Measurements from ENCODE around the gene PLXNA4. TPM values are rescaled to one million over a fixed set of nuclear protein-coding genes. Genes with fewer than 3 reads are reported as not detected.

PLXNA4 gene
- polyA plus RNA-seq, 1 donor from 2014 or later: not detected

- no peak overlapping the region for H3K4me3 Mint-ChIP-seq
- peaks cover 0 to 2% (median 0%) of the 10 kb centered on the region in 3 donors for H3K9me3 Mint-ChIP-seq
- H3K36me3 Mint-ChIP-seq: no peaks in the 10 kb centered on the region
- peaks cover 7% of the 10 kb centered on the region for H3K27me3 Mint-ChIP-seq
- H3K27ac Mint-ChIP-seq: no peak overlapping the region
- H3K4me1 Mint-ChIP-seq: no peaks in the 10 kb centered on the region
Observed at GRCh38 chr7:132354527-132354926, 221.7 kb downstream of the PLXNA4 start.

DNA sequence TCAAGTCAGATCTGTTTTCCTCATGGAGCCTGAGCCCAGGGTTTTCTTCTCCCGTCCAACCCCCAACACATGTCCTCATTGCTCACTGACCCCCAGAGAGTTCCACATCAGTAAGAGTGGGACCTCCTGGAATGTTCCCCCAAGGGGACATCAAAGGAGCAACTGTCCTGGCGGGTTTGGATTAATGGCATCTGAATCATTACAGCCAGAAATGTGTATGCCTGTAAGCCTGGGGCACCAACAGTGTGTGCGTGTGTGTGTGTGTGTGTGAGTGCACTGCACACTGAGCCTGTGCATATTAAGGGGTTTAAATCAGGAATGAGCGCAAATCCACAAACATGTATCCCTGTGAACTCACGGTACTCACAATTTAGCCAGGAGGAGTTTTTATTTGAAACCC, 222.3 kb downstream of the PLXNA4 start:
- H3K4me3 Mint-ChIP-seq: no peak overlapping the region
- H3K27me3 Mint-ChIP-seq: peaks cover 7% of the 10 kb centered on the region
- H3K27ac Mint-ChIP-seq: no peak overlapping the region
- H3K36me3 Mint-ChIP-seq: no peaks in the 10 kb centered on the region
- no peaks in the 10 kb centered on the region for H3K4me1 Mint-ChIP-seq
- H3K9me3 Mint-ChIP-seq: peaks cover 0 to 2% (median 0%) of the 10 kb centered on the region in 3 donors

DNA sequence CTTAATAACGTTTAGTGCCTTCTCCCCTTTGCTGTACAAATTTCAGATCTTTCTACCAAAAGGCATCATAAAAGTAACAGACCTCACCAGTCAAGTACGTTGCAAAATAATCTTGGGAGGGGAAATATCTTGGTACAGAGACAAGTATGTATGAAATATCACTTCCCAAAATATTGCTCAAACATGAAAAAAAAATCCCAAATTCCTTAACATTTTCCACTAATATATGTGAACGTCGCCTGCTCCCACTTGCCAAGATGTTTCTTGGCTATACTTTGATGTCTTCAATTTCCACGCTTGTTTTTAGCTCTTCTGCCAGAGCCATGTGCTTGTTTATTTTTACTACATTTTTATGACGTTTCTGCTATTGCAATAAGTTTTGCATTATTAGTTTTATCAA, 223.5 kb downstream of the PLXNA4 start:
- Mint-ChIP-seq H3K4me3 (no peak overlapping the region), H3K27me3 (peaks cover 9% of the 10 kb centered on the region), H3K9me3 (peaks cover 0 to 2% (median 0%) of the 10 kb centered on the region in 3 donors), H3K4me1 (no peaks in the 10 kb centered on the region), H3K27ac (no peak overlapping the region), H3K36me3 (no peaks in the 10 kb centered on the region)

DNA sequence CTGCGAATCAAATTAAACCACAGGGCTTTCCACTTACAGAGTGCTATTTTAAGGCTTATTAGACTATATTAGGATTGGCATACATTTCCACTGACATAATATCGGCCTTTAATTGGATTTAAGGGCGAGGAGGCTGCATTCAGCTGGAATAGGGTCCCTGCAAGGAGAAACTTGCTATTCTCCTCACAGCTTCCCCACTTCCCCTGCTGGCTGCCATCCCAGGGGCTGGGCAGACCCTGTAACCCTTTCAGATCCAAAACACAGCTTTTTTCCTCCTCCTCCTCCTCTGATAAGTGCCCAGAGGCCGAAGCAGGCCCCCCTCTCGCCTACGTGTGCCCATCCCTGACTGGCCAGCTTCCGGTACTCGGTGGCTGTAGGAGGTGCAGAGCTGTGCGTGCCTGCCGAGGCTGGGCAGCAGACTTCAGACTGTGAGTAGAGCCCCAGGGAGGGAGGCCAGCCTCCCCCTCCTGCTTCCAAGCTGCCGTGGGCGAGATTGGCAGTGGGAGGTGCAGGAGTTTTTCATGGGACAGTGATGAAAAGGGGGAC, 224.2 kb downstream of the PLXNA4 start:
- Mint-ChIP-seq H3K9me3 (peaks cover 0 to 3% (median 0%) of the 10 kb centered on the region in 3 donors), H3K4me3 (no peak overlapping the region), H3K27me3 (peaks cover 6% of the 10 kb centered on the region), H3K36me3 (no peaks in the 10 kb centered on the region), H3K27ac (no peak overlapping the region), H3K4me1 (no peaks in the 10 kb centered on the region)

GRCh38 chr7:132350741-132351140, 225.5 kb downstream of the PLXNA4 start:
- peaks cover 6% of the 10 kb centered on the region for H3K27me3 Mint-ChIP-seq
- peaks cover 0 to 3% (median 0%) of the 10 kb centered on the region in 3 donors for H3K9me3 Mint-ChIP-seq
- no peaks in the 10 kb centered on the region for H3K36me3 Mint-ChIP-seq
- no peaks in the 10 kb centered on the region for H3K4me1 Mint-ChIP-seq
- no peak overlapping the region for H3K4me3 Mint-ChIP-seq
- H3K27ac Mint-ChIP-seq: no peak overlapping the region

DNA sequence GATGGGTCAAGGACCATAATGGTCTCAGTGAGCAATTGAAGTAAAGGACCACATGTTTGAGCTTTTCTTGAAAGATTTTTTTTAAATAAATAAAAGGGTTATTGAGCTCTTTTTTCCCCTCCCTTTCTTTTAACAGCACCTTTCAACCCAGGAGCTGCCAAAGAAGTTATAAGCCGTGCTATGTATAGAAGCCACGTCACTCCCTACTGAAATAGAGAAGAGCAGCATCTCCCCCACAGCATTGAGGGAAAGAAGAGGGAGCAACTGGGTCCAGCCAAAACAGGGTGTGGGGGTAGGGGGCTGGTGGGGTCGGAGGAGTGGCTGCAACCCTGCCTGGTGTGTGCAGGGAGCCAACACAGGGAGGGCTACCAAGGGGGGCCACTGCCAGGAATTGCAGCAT, 227.2 kb downstream of the PLXNA4 start:
- Mint-ChIP-seq H3K4me1 (no peaks in the 10 kb centered on the region), H3K27ac (no peak overlapping the region), H3K27me3 (peaks cover 6% of the 10 kb centered on the region), H3K4me3 (no peak overlapping the region), H3K9me3 (peaks cover 0 to 3% (median 0%) of the 10 kb centered on the region in 3 donors), H3K36me3 (no peaks in the 10 kb centered on the region)

- Mint-ChIP-seq H3K4me3 (no peak overlapping the region), H3K27me3 (peaks cover 6% of the 10 kb centered on the region), H3K9me3 (peaks cover 0 to 3% (median 0%) of the 10 kb centered on the region in 3 donors), H3K4me1 (no peaks in the 10 kb centered on the region), H3K36me3 (no peaks in the 10 kb centered on the region), H3K27ac (no peak overlapping the region)
Observed at GRCh38 chr7:132348341-132348740, 227.9 kb downstream of the PLXNA4 start.

DNA sequence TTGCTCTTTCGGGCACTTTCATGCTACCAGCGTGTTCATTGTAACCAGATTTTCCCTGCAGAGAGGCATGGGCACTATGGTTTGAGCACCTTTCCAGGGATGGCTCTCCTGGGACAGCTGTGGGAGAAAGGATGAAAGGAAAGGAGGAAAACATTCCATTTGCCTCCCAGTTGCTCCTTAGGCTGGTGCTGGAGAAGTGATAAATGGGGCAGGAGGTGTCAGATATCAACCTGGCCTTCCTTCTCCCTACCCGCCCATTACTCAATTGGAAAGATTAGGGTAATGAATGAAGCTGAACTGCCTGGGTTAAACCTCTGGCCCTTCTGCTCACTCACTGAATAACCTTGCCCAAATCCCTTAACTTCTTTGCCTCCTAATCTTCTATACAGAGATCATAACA, 228.4 kb downstream of the PLXNA4 start:
- Mint-ChIP-seq H3K9me3 (peaks cover 0 to 3% (median 0%) of the 10 kb centered on the region in 3 donors), H3K4me1 (no peaks in the 10 kb centered on the region), H3K27ac (no peak overlapping the region), H3K4me3 (no peak overlapping the region), H3K27me3 (peaks cover 6% of the 10 kb centered on the region), H3K36me3 (peaks cover 2% of the 10 kb centered on the region)

- Mint-ChIP-seq H3K36me3 (peaks cover 2% of the 10 kb centered on the region), H3K27ac (no peak overlapping the region), H3K9me3 (peaks cover 0 to 3% (median 0%) of the 10 kb centered on the region in 3 donors), H3K4me1 (no peaks in the 10 kb centered on the region), H3K27me3 (peaks cover 2% of the 10 kb centered on the region), H3K4me3 (no peak overlapping the region)
Observed at GRCh38 chr7:132347123-132347522, 229.1 kb downstream of the PLXNA4 start.

- no peak overlapping the region for H3K4me3 Mint-ChIP-seq
- H3K9me3 Mint-ChIP-seq: peaks cover 0 to 3% (median 0%) of the 10 kb centered on the region in 3 donors
- H3K27ac Mint-ChIP-seq: no peak overlapping the region
- H3K27me3 Mint-ChIP-seq: peaks cover 2% of the 10 kb centered on the region
- no peaks in the 10 kb centered on the region for H3K4me1 Mint-ChIP-seq
- peaks cover 2% of the 10 kb centered on the region for H3K36me3 Mint-ChIP-seq
Observed at GRCh38 chr7:132345543-132346129, 230.6 kb downstream of the PLXNA4 start.

DNA sequence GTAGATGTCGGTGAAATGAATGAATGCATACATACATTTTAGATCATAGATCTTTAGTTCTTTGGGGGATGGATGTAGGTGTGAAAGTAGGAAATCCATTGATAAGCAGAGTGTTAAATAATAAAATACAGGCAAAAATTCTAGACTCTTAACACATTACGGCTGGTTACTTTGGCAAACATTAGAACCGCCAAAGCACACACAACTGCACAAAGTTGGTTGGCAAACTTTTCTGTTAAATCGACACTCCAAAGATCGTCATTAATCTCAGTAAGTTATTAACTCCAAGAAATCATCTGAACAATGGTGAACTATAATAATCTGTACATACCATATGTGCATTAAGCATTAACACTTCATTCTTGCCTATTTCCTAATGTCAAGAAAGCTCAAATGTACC, 231.2 kb downstream of the PLXNA4 start:
- peaks cover 2% of the 10 kb centered on the region for H3K36me3 Mint-ChIP-seq
- peaks cover 0 to 3% (median 0%) of the 10 kb centered on the region in 3 donors for H3K9me3 Mint-ChIP-seq
- H3K4me3 Mint-ChIP-seq: no peak overlapping the region
- peaks cover 2% of the 10 kb centered on the region for H3K27me3 Mint-ChIP-seq
- H3K4me1 Mint-ChIP-seq: no peaks in the 10 kb centered on the region
- no peak overlapping the region for H3K27ac Mint-ChIP-seq

DNA sequence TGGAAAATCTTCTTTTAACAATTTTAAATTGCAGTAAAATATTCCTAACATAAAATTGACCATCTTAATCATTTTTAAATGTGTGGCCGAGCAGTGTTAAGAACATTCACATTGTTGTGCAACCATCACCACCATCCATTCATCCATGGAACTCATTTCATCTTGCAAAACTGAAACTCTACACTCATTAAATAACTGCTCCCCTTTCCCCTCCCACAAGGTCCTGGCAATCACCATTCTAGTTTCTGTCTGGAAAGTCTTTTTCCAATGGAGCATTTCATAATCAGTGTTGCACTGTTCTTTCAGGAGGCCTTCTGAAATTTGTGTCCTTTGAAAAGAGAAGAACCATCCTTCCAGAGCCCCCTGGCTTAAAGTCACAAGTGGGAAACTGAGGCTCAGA, 233.1 kb downstream of the PLXNA4 start:
- Mint-ChIP-seq H3K27ac (no peak overlapping the region), H3K4me3 (no peak overlapping the region), H3K4me1 (no peaks in the 10 kb centered on the region), H3K36me3 (peaks cover 2% of the 10 kb centered on the region), H3K9me3 (peaks cover 0 to 3% (median 0%) of the 10 kb centered on the region in 3 donors), H3K27me3 (no peaks in the 10 kb centered on the region)

DNA sequence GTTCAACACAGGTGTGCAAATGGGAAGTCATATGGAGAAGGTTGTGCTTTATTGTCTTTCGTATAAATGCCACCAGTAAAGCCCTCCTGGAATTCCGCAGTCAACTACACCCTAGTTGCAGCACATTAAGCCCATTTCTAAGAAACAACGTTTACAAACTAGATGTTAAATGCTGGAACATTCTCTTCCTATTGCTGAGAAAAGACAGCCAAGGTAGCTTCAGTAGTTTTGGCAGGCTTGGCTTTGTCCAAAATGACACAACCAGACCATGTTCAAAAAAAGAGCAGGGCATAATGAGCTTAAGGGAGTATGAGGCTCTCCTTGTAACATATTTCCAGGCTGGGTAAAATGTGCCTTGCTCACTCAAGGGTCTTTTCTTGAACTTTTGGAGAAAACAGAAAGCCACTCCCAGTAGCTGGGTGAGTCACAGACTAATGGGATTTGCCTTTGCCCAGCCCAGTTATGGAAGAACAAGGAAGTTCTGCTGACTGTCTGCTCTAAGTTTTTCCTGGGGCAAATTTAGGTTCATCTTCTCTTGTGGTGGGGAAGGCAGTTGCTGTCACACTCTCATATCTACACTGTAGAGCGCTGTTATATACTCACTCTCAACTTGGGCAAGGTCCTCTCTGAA, 238.7 kb downstream of the PLXNA4 start:
- Mint-ChIP-seq H3K36me3 (no peaks in the 10 kb centered on the region), H3K4me1 (no peaks in the 10 kb centered on the region), H3K9me3 (no peaks in the 10 kb centered on the region), H3K4me3 (no peak overlapping the region), H3K27me3 (peaks cover 4% of the 10 kb centered on the region), H3K27ac (no peak overlapping the region)

DNA sequence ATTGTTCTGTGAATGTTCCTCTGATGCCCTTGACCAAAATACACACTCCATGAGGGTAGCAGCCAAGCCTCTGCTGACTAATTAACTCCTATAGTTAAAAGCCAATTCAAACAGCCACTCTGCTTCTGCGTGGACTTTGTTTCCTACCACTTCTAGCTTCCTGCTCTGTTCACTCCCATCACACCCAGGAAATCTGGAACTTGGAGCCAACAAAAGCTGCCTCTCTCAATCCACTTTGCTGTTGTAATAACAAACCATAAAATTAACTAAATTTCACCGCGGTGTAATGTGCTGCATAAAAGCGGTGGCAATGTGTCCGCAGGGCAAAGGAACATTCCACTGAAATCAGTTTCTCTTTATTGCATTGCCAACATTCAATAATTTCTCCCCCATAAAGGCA, 239.5 kb downstream of the PLXNA4 start:
- Mint-ChIP-seq H3K36me3 (no peaks in the 10 kb centered on the region), H3K27me3 (peaks cover 4% of the 10 kb centered on the region), H3K4me3 (no peak overlapping the region), H3K4me1 (no peaks in the 10 kb centered on the region), H3K27ac (no peak overlapping the region), H3K9me3 (no peaks in the 10 kb centered on the region)

- no peaks in the 10 kb centered on the region for H3K4me1 Mint-ChIP-seq
- no peaks in the 10 kb centered on the region for H3K9me3 Mint-ChIP-seq
- no peak overlapping the region for H3K27ac Mint-ChIP-seq
- no peak overlapping the region for H3K4me3 Mint-ChIP-seq
- no peaks in the 10 kb centered on the region for H3K36me3 Mint-ChIP-seq
- H3K27me3 Mint-ChIP-seq: peaks cover 4% of the 10 kb centered on the region
Observed at GRCh38 chr7:132333301-132333700, 243.0 kb downstream of the PLXNA4 start.

- no peak overlapping the region for H3K4me3 Mint-ChIP-seq
- no peaks in the 10 kb centered on the region for H3K4me1 Mint-ChIP-seq
- H3K27ac Mint-ChIP-seq: no peak overlapping the region
- no peaks in the 10 kb centered on the region for H3K9me3 Mint-ChIP-seq
- H3K27me3 Mint-ChIP-seq: peaks cover 16% of the 10 kb centered on the region
- no peaks in the 10 kb centered on the region for H3K36me3 Mint-ChIP-seq
Observed at GRCh38 chr7:132328760-132329159, 247.5 kb downstream of the PLXNA4 start.

Data from IgD-negative memory B cell (primary cell).